ENCODE measurements around the gene GDNF.
"Not testable (repeated sequence)": the region's sequence is repeated elsewhere in the genome, so short reads cannot be mapped to it uniquely, and the experiment has no call there.

Gene GDNF

GRCh38 chr5:37815913-37816312 is 23.9 kb downstream of the GDNF start:
- DNase-seq (ENCODE audit: low spot score) = no peak

- no peak for DNase-seq (ENCODE audit: low spot score)
Measured at GRCh38 chr5:37814699-37815098, 25.1 kb downstream of the GDNF start.

GRCh38 chr5:37812365-37812764 is 27.5 kb downstream of the GDNF start:
- DNase-seq (ENCODE audit: low spot score) = no peak

GRCh38 chr5:37811866-37812265 is 28.0 kb downstream of the GDNF start:
- no peak for DNase-seq (ENCODE audit: low spot score)

GRCh38 chr5:37810311-37810710 is 29.5 kb downstream of the GDNF start:
- no peak for DNase-seq (ENCODE audit: low spot score)

GRCh38 chr5:37808945-37809344 is 30.9 kb downstream of the GDNF start:
- no peak for DNase-seq (ENCODE audit: low spot score)

- no peak for DNase-seq (ENCODE audit: low spot score)
Measured at GRCh38 chr5:37807621-37808301, 32.1 kb downstream of the GDNF start.

- no peak for DNase-seq (ENCODE audit: low spot score)
Measured at GRCh38 chr5:37807015-37807414, 32.8 kb downstream of the GDNF start.

GRCh38 chr5:37806476-37806875 is 33.4 kb downstream of the GDNF start:
- DNase-seq (ENCODE audit: low spot score) = no peak

- no peak for DNase-seq (ENCODE audit: low spot score)
Measured at GRCh38 chr5:37806016-37806415, 33.8 kb downstream of the GDNF start.

- no peak for DNase-seq (ENCODE audit: low spot score)
Measured at GRCh38 chr5:37804401-37804800, 35.4 kb downstream of the GDNF start.

GRCh38 chr5:37803487-37803886 is 36.4 kb downstream of the GDNF start:
- no peak for DNase-seq (ENCODE audit: low spot score)

GRCh38 chr5:37801521-37801920 is 38.3 kb downstream of the GDNF start:
- DNase-seq (ENCODE audit: low spot score) = no peak

GRCh38 chr5:37799865-37800421 is 39.9 kb downstream of the GDNF start:
- DNase-seq (ENCODE audit: low spot score) = no peak

GRCh38 chr5:37796435-37796834 is 43.4 kb downstream of the GDNF start:
- not testable (repeated sequence) for DNase-seq (ENCODE audit: low spot score)

- DNase-seq (ENCODE audit: low spot score) = not testable (repeated sequence)
Measured at GRCh38 chr5:37795292-37795691, 44.5 kb downstream of the GDNF start.

GRCh38 chr5:37792975-37793631 is 46.7 kb downstream of the GDNF start:
- DNase-seq (ENCODE audit: low spot score) = no peak

GRCh38 chr5:37791321-37791720 is 48.5 kb downstream of the GDNF start:
- DNase-seq (ENCODE audit: low spot score) = no peak

GRCh38 chr5:37789991-37790390 is 49.9 kb downstream of the GDNF start:
- no peak for DNase-seq (ENCODE audit: low spot score)

GRCh38 chr5:37787742-37788141 is 52.1 kb downstream of the GDNF start:
- DNase-seq (ENCODE audit: low spot score) = no peak

GRCh38 chr5:37786862-37787519 is 52.9 kb downstream of the GDNF start:
- DNase-seq (ENCODE audit: low spot score) = no peak

- DNase-seq (ENCODE audit: low spot score) = no peak
Measured at GRCh38 chr5:37786416-37786815, 53.4 kb downstream of the GDNF start.

- not testable (repeated sequence) for DNase-seq (ENCODE audit: low spot score)
Measured at GRCh38 chr5:37781409-37781808, 58.4 kb downstream of the GDNF start.
